Measurements from ENCODE around the gene MLST8. TPM values are rescaled to one million over a fixed set of nuclear protein-coding genes. Genes with fewer than 3 reads are reported as not detected.

Gene MLST8
- total and polyA plus RNA-seq, 3 experiments from 2014 or later: 30.8 to 76.8 (median 75.4) TPM

GRCh38 chr16:2233872-2234812 lies 28.9 kb downstream of the MLST8 start:
- CTCF ChIA-PET: no interaction called here

GRCh38 chr16:2234813-2235170 lies 29.5 kb downstream of the MLST8 start:
- DNase-seq: no peak
- Mint-ChIP-seq H3K4me3 (no peak overlapping the region), H3K9me3 (no peaks in the 10 kb centered on the region), H3K36me3 (peaks cover 0 to 47% (median 0%) of the 10 kb centered on the region in 3 donors), H3K27me3 (no peaks in the 10 kb centered on the region), H3K4me1 (peaks cover 0 to 3% (median 0%) of the 10 kb centered on the region in 3 donors), H3K27ac (no peak overlapping the region)
- Histone ChIP-seq H3K4me1 (ENCODE audit: insufficient read depth, low read length) (no peaks in the 10 kb centered on the region), H3K27ac (ENCODE audit: low read depth, low read length) (no peak overlapping the region), H3K4me3 (ENCODE audit: low read length) (no peak overlapping the region), H3K9me3 (ENCODE audit: low read length) (no peaks in the 10 kb centered on the region), H3K27me3 (ENCODE audit: insufficient read depth, low read length, poor library complexity, severe bottlenecking) (no peaks in the 10 kb centered on the region), H3K36me3 (ENCODE audit: insufficient read depth, low read length) (peaks cover 2% of the 10 kb centered on the region)
- ChIA-PET CTCF (no interaction called here), POLR2A (no interaction called here)

More at GRCh38 chr16:2233872-2234812, 28.9 kb downstream of the MLST8 start:
- no peaks in the 10 kb centered on the region for H3K27me3 Mint-ChIP-seq
- peak in 1 of 5 donors; percentile 47 for DNase-seq
- H3K4me3 Mint-ChIP-seq: no peak overlapping the region
- peaks cover 0 to 53% (median 0%) of the 10 kb centered on the region in 3 donors for H3K36me3 Mint-ChIP-seq
- peaks cover 9% of the 10 kb centered on the region for H3K36me3 ChIP-seq (ENCODE audit: insufficient read depth, low read length)
- no peaks in the 10 kb centered on the region for H3K9me3 ChIP-seq (ENCODE audit: low read length)
- no peak overlapping the region for H3K27ac Mint-ChIP-seq
- no peaks in the 10 kb centered on the region for H3K4me1 ChIP-seq (ENCODE audit: insufficient read depth, low read length)
- H3K9me3 Mint-ChIP-seq: no peaks in the 10 kb centered on the region
- H3K4me1 Mint-ChIP-seq: peaks cover 0 to 3% (median 0%) of the 10 kb centered on the region in 3 donors
- no peaks in the 10 kb centered on the region for H3K27me3 ChIP-seq (ENCODE audit: insufficient read depth, low read length, poor library complexity, severe bottlenecking)
- H3K27ac ChIP-seq (ENCODE audit: low read depth, low read length): no peak overlapping the region
- no peak overlapping the region for H3K4me3 ChIP-seq (ENCODE audit: low read length)
- POLR2A ChIA-PET: no interaction called here

- ChIA-PET CTCF (no interaction called here), POLR2A (no interaction called here)
- Histone ChIP-seq H3K27me3 (ENCODE audit: insufficient read depth, low read length, poor library complexity, severe bottlenecking) (no peaks in the 10 kb centered on the region), H3K27ac (ENCODE audit: low read depth, low read length) (no peak overlapping the region), H3K4me3 (ENCODE audit: low read length) (no peak overlapping the region), H3K36me3 (ENCODE audit: insufficient read depth, low read length) (no peaks in the 10 kb centered on the region), H3K9me3 (ENCODE audit: low read length) (no peaks in the 10 kb centered on the region), H3K4me1 (ENCODE audit: insufficient read depth, low read length) (no peaks in the 10 kb centered on the region)
- no peak overlapping the region for H3K27ac Mint-ChIP-seq
- no peak overlapping the region for H3K4me3 Mint-ChIP-seq
- peaks cover 0 to 42% (median 0%) of the 10 kb centered on the region in 3 donors for H3K36me3 Mint-ChIP-seq
- no peaks in the 10 kb centered on the region for H3K9me3 Mint-ChIP-seq
- peaks cover 0 to 3% (median 0%) of the 10 kb centered on the region in 3 donors for H3K4me1 Mint-ChIP-seq
- no peaks in the 10 kb centered on the region for H3K27me3 Mint-ChIP-seq
- peak in 1 of 5 donors; percentile 48 for DNase-seq
These were observed 30.0 kb downstream of the MLST8 start for GRCh38 chr16:2235234-2235651.

GRCh38 chr16:2235695-2236336 lies 30.6 kb downstream of the MLST8 start:
- Histone ChIP-seq H3K27ac (ENCODE audit: low read depth, low read length) (no peak overlapping the region), H3K4me3 (ENCODE audit: low read length) (no peak overlapping the region), H3K27me3 (ENCODE audit: insufficient read depth, low read length, poor library complexity, severe bottlenecking) (no peaks in the 10 kb centered on the region), H3K4me1 (ENCODE audit: insufficient read depth, low read length) (no peaks in the 10 kb centered on the region), H3K36me3 (ENCODE audit: insufficient read depth, low read length) (no peaks in the 10 kb centered on the region), H3K9me3 (ENCODE audit: low read length) (no peaks in the 10 kb centered on the region)
- Mint-ChIP-seq H3K9me3 (no peaks in the 10 kb centered on the region), H3K36me3 (peaks cover 0 to 39% (median 0%) of the 10 kb centered on the region in 3 donors), H3K27ac (no peak overlapping the region), H3K27me3 (no peaks in the 10 kb centered on the region), H3K4me3 (no peak overlapping the region), H3K4me1 (peaks cover 0 to 3% (median 0%) of the 10 kb centered on the region in 3 donors)
- no peak for DNase-seq
- POLR2A ChIA-PET: interaction anchor here (0.8 kb wide), 1 partner anchor 21 kb away, joined by 3 read pairs; the partner anchor contains the start of gene PGP
- CTCF ChIA-PET: interaction anchor here (0.8 kb wide), 1 partner anchor 22 kb away, joined by 3 read pairs; no protein-coding TSS in a partner anchor

GRCh38 chr16:2236337-2237101 lies 31.3 kb downstream of the MLST8 start, which contains the start of gene DNASE1L2:
Gene DNASE1L2 (plus strand): TSS chr16:2236444. CDS start chr16:2236817, 373 bp downstream.
- H3K4me3 ChIP-seq (ENCODE audit: low read length): no peak within 1 kb of the TSS
- Mint-ChIP-seq H3K27ac (no peak within 1 kb of the TSS), H3K36me3 (peaks cover 0 to 32% (median 0%) of the 10 kb centered on the region in 3 donors), H3K27me3 (no peaks in the 10 kb centered on the region), H3K4me3 (no peak within 1 kb of the TSS), H3K9me3 (no peaks in the 10 kb centered on the region), H3K4me1 (peaks cover 0 to 3% (median 0%) of the 10 kb centered on the region in 3 donors)
- no peaks in the 10 kb centered on the region for H3K27me3 ChIP-seq (ENCODE audit: insufficient read depth, low read length, poor library complexity, severe bottlenecking)
- H3K9me3 ChIP-seq (ENCODE audit: low read length): no peaks in the 10 kb centered on the region
- peak in 1 of 5 donors; percentile 44 for DNase-seq
- POLR2A ChIA-PET: interaction anchor here (0.8 kb wide), 1 partner anchor 22 kb away, joined by 3 read pairs; the partner anchor contains the start of gene PGP
- CTCF ChIA-PET: interaction anchor here (0.8 kb wide), 1 partner anchor 21 kb away, joined by 3 read pairs; no protein-coding TSS in a partner anchor
- H3K27ac ChIP-seq (ENCODE audit: low read depth, low read length): no peak within 1 kb of the TSS
- no peaks in the 10 kb centered on the region for H3K36me3 ChIP-seq (ENCODE audit: insufficient read depth, low read length)
- H3K4me1 ChIP-seq (ENCODE audit: insufficient read depth, low read length): no peaks in the 10 kb centered on the region

- H3K4me1 Mint-ChIP-seq: peaks cover 0 to 3% (median 0%) of the 10 kb centered on the region in 3 donors
- no peaks in the 10 kb centered on the region for H3K9me3 ChIP-seq (ENCODE audit: low read length)
- no peaks in the 10 kb centered on the region for H3K27me3 ChIP-seq (ENCODE audit: insufficient read depth, low read length, poor library complexity, severe bottlenecking)
- H3K27ac Mint-ChIP-seq: no peak overlapping the region
- no peaks in the 10 kb centered on the region for H3K36me3 ChIP-seq (ENCODE audit: insufficient read depth, low read length)
- no peaks in the 10 kb centered on the region for H3K4me1 ChIP-seq (ENCODE audit: insufficient read depth, low read length)
- H3K27ac ChIP-seq (ENCODE audit: low read depth, low read length): no peak overlapping the region
- CTCF ChIA-PET: no interaction called here
- H3K36me3 Mint-ChIP-seq: peaks cover 0 to 28% (median 0%) of the 10 kb centered on the region in 3 donors
- POLR2A ChIA-PET: no interaction called here
- no peak for DNase-seq
- no peak overlapping the region for H3K4me3 ChIP-seq (ENCODE audit: low read length)
- no peaks in the 10 kb centered on the region for H3K9me3 Mint-ChIP-seq
- H3K4me3 Mint-ChIP-seq: no peak overlapping the region
- H3K27me3 Mint-ChIP-seq: no peaks in the 10 kb centered on the region
These were observed 31.8 kb downstream of the MLST8 start for GRCh38 chr16:2237102-2237482.

GRCh38 chr16:2237493-2238149 lies 32.4 kb downstream of the MLST8 start:
- H3K4me3 ChIP-seq (ENCODE audit: low read length): no peak overlapping the region
- H3K4me1 Mint-ChIP-seq: peaks cover 0 to 3% (median 0%) of the 10 kb centered on the region in 3 donors
- no peaks in the 10 kb centered on the region for H3K27me3 ChIP-seq (ENCODE audit: insufficient read depth, low read length, poor library complexity, severe bottlenecking)
- H3K36me3 Mint-ChIP-seq: peaks cover 0 to 31% (median 3%) of the 10 kb centered on the region in 3 donors
- no peaks in the 10 kb centered on the region for H3K9me3 ChIP-seq (ENCODE audit: low read length)
- POLR2A ChIA-PET: no interaction called here
- CTCF ChIA-PET: no interaction called here
- no peaks in the 10 kb centered on the region for H3K4me1 ChIP-seq (ENCODE audit: insufficient read depth, low read length)
- H3K4me3 Mint-ChIP-seq: no peak overlapping the region
- peaks cover 1% of the 10 kb centered on the region for H3K36me3 ChIP-seq (ENCODE audit: insufficient read depth, low read length)
- no peak overlapping the region for H3K27ac Mint-ChIP-seq
- H3K9me3 Mint-ChIP-seq: no peaks in the 10 kb centered on the region
- no peaks in the 10 kb centered on the region for H3K27me3 Mint-ChIP-seq
- H3K27ac ChIP-seq (ENCODE audit: low read depth, low read length): no peak overlapping the region
- no peak for DNase-seq
